NB4 (cell line): ENCODE results near the gene CBX2.

Experiments
- DNase-seq: peaks from one replicate; pipeline ENCODE4 v3.0.0; 2010; ENCODE audit warnings: low read depth
- H3K4me3 ChIP-seq: one replicate; pipeline ENCODE4 v1.5.1; 2011; ENCODE audit warnings: mild to moderate bottlenecking, low read depth, low read length, moderate library complexity
- CTCF ChIP-seq: IDR thresholded peaks from one replicate; pipeline ENCODE4 v1.5.1; 2012; ENCODE audit warnings: low read depth, low read length
- MAX ChIP-seq: IDR thresholded peaks from 2 replicates; pipeline ENCODE4 v1.6.1; 2011; ENCODE audit warnings: low read depth, low read length
- MYC ChIP-seq: IDR thresholded peaks from 2 replicates; pipeline ENCODE4 v1.6.1; 2011; ENCODE audit warnings: low read depth, low read length
- POLR2A ChIP-seq: IDR thresholded peaks from 2 replicates; pipeline ENCODE4 v1.6.1; 2011; ENCODE audit warnings: mild to moderate bottlenecking; ENCODE audit not compliant: insufficient read length; ENCODE audit errors: extremely low read depth

Gene CBX2

GRCh38 chr17:79784353-79785016, 6.5 kb downstream of the CBX2 start:
- H3K4me3 ChIP-seq = no peak overlapping the region
- no peak for TF ChIP-seq POLR2A
- TF ChIP-seq MYC = no peak
- no peak for DNase-seq

GRCh38 chr17:79785017-79785899, 7.3 kb downstream of the CBX2 start:
- DNase-seq = no peak
- no peak overlapping the region for H3K4me3 ChIP-seq
- TF ChIP-seq POLR2A = no peak
- no peak for TF ChIP-seq MAX
- no peak for TF ChIP-seq CTCF
- no peak for TF ChIP-seq MYC

GRCh38 chr17:79785900-79786810, 8.2 kb downstream of the CBX2 start:
- TF ChIP-seq MAX (no peak), MYC (no peak), POLR2A (no peak)
- H3K4me3 ChIP-seq = no peak overlapping the region
- DNase-seq = no peak

- DNase-seq = no peak
- no peak overlapping the region for H3K4me3 ChIP-seq
- TF ChIP-seq CTCF (no peak), POLR2A (no peak), MYC (no peak), MAX (no peak)
These were observed 9.1 kb downstream of the CBX2 start for GRCh38 chr17:79786930-79787643.

GRCh38 chr17:79788455-79788854, 10.5 kb downstream of the CBX2 start:
- TF ChIP-seq MAX (no peak), POLR2A (no peak), MYC (no peak), CTCF (no peak)

More at GRCh38 chr17:79788455-79788854, 10.5 kb downstream of the CBX2 start:
- no peak overlapping the region for H3K4me3 ChIP-seq
- no peak for DNase-seq
